Upper lobe of right lung (tissue), 1 donor: Measurements from ENCODE around the gene RXRA. TPM values are rescaled to one million over a fixed set of nuclear protein-coding genes. Genes with fewer than 3 reads are reported as not detected.

Source experiments
- ATAC-seq: fragments of 200-7000 bp; cut with Tn5 transposase; one replicate; pipeline ENCODE4 v1.9.1; 2020; ENCODE audit warnings: mild to moderate bottlenecking, moderate library complexity
- DNase-seq: peaks from one replicate; pipeline ENCODE4 v3.0.0-alpha.2; 2020
- H3K27ac ChIP-seq: fragments of 200-600 bp; one replicate; pipeline ENCODE4 v1.8.0; 2022
- H3K27me3 ChIP-seq: fragments of 200-600 bp; one replicate; pipeline ENCODE4 v1.8.0; 2022; ENCODE audit warnings: mild to moderate bottlenecking
- H3K36me3 ChIP-seq: fragments of 200-600 bp; one replicate; pipeline ENCODE4 v1.8.0; 2022
- H3K4me1 ChIP-seq: fragments of 200-600 bp; one replicate; pipeline ENCODE4 v1.8.0; 2022
- H3K4me3 ChIP-seq: fragments of 200-600 bp; one replicate; pipeline ENCODE4 v1.8.0; 2022; ENCODE audit warnings: mild to moderate bottlenecking
- H3K9me3 ChIP-seq: fragments of 200-600 bp; one replicate; pipeline ENCODE4 v1.8.0; 2022
- CTCF ChIP-seq: fragments of 200-600 bp; IDR thresholded peaks from one replicate; pipeline ENCODE4 v1.8.0; 2022; ENCODE audit warnings: antibody characterized with exemption
- intact Hi-C: fragments of 100-400 bp; cut with DNase I; formaldehyde crosslinking; loops from one replicate; pipeline ENCODE4 v1.11.0; 2022
- total RNA-seq: library from RNA; stranded (reverse); fragmentation: NEBNext Ultra II Directional; extraction: Animal tissue kit (Norgen Biotek cat#: 25700); gene quantifications from one replicate; pipeline ENCODE4 v1.2.1, GENCODE V29; 2021
- donor health status: DM: no; HTN: yes; CAD: no; lungs with severe emphysema.

RXRA gene
- total RNA-seq, 1 donor from 2014 or later = 80.6 TPM

GRCh38 chr9:134333234-134333873 lies 7.1 kb downstream of the RXRA start:
- intact Hi-C loops = loop anchor here (5.0 kb wide), 1 partner anchor 161 kb away; no protein-coding TSS in a partner anchor
- DNase-seq (no peak), ATAC-seq (no peak)
- Histone ChIP-seq H3K4me1 (peaks cover 72% of the 10 kb centered on the region), H3K4me3 (no peak overlapping the region), H3K27ac (no peak overlapping the region), H3K27me3 (no peaks in the 10 kb centered on the region), H3K36me3 (no peaks in the 10 kb centered on the region), H3K9me3 (no peaks in the 10 kb centered on the region)
- TF ChIP-seq CTCF = no peak

- no peaks in the 10 kb centered on the region for H3K36me3 ChIP-seq
- H3K27me3 ChIP-seq = no peaks in the 10 kb centered on the region
- intact Hi-C loops = loop anchor here (5.0 kb wide), 1 partner anchor 162 kb away; no protein-coding TSS in a partner anchor
- no peak for TF ChIP-seq CTCF
- ATAC-seq = no peak
- DNase-seq = no peak
- H3K4me1 ChIP-seq = peaks cover 72% of the 10 kb centered on the region
- H3K4me3 ChIP-seq = no peak overlapping the region
- H3K9me3 ChIP-seq = no peaks in the 10 kb centered on the region
- no peak overlapping the region for H3K27ac ChIP-seq
Measured at GRCh38 chr9:134333874-134334581, 7.8 kb downstream of the RXRA start.

GRCh38 chr9:134335061-134335460 lies 8.8 kb downstream of the RXRA start:
- no peak for ATAC-seq
- H3K27ac ChIP-seq = no peak overlapping the region
- DNase-seq = no peak
- no peaks in the 10 kb centered on the region for H3K27me3 ChIP-seq
- TF ChIP-seq CTCF = no peak
- H3K9me3 ChIP-seq = no peaks in the 10 kb centered on the region
- H3K4me1 ChIP-seq = peaks cover 72% of the 10 kb centered on the region
- intact Hi-C loops = no loop called here
- no peak overlapping the region for H3K4me3 ChIP-seq
- no peaks in the 10 kb centered on the region for H3K36me3 ChIP-seq

- DNase-seq = no peak
- Histone ChIP-seq H3K9me3 (no peaks in the 10 kb centered on the region), H3K4me3 (no peak overlapping the region), H3K4me1 (peaks cover 73% of the 10 kb centered on the region), H3K27me3 (no peaks in the 10 kb centered on the region), H3K27ac (no peak overlapping the region), H3K36me3 (no peaks in the 10 kb centered on the region)
- TF ChIP-seq CTCF = no peak
- no peak for ATAC-seq
- intact Hi-C loops = no loop called here
Measured at GRCh38 chr9:134335486-134336220, 9.4 kb downstream of the RXRA start.

GRCh38 chr9:134336228-134336627 lies 10.0 kb downstream of the RXRA start:
- TF ChIP-seq CTCF = no peak
- Histone ChIP-seq H3K9me3 (no peaks in the 10 kb centered on the region), H3K36me3 (no peaks in the 10 kb centered on the region), H3K4me3 (no peak overlapping the region), H3K27me3 (no peaks in the 10 kb centered on the region), H3K4me1 (peaks cover 79% of the 10 kb centered on the region), H3K27ac (no peak overlapping the region)
- DNase-seq (no peak), ATAC-seq (no peak)
- intact Hi-C loops = no loop called here
